ENCODE data around the gene STX18.

GRCh38 chr4:4568806-4569427 lies 27.1 kb upstream of the STX18 start:
- TF ChIP-seq POLR2A (IDR thresholded peaks at IDR 0.05): no peak
- TF ChIP-seq CTCF (IDR thresholded peaks at IDR 0.05): no peak
